NCI-H510A (cell line): Measurements from ENCODE around the gene DBNDD1.
"Not testable (repeated sequence)": the region's sequence is repeated elsewhere in the genome, so short reads cannot be mapped to it uniquely, and the experiment has no call there.

Experiments
- DNase-seq: peaks from one replicate; lab custom pipeline; 2025; lab: John Stamatoyannopoulos, UW

The DBNDD1 gene, protein sequence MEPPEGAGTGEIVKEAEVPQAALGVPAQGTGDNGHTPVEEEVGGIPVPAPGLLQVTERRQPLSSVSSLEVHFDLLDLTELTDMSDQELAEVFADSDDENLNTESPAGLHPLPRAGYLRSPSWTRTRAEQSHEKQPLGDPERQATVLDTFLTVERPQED

DNA sequence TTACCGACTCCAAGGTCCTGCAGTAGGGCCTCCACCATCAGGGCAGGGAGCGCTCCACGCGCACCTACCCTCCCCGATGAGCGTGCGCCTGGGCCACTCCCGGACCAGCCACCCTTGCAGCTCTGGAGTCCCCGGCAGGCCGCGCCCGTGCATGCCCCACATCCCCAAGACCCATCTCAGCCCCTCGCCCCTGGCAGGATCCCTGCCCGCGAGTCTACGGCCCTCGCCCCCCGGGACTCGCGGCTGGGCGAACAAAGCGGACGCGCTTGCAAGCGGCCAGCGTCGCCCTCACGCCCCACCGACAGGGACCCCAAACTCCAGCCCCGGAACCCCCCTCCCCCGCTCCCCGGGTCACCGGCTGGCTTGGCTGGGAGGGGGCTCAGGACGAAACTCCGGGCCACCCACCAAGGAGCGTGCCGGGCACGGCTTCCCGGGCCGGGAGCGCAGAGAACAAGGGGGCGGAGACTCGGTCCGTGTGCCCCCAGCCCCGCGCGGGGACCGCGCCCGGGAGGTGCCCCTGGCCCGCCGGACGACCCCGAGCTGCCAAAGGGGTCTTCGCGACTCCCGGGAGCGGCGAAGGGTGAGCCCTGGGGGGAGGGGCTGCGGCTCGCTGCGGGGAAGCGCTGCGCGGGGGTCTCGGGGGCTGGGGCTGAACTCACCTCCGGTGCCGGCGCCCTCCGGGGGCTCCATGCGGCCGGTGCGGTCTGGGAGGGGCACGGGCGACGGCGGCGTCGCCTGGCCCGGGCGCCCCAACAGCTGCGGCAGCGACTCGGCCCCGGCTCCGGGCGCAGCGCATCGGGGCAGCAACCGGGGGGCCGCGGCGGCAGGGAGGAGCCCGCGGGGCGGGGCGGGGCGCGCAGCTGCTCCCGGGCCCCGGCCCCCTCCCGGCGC lies at the start of gene DBNDD1:
Gene DBNDD1 (minus strand): TSS at position 805 of the 891 bp plus-strand sequence. CDS start 115 bp downstream, at position 690.
- DNase-seq, result no peak

DNA sequence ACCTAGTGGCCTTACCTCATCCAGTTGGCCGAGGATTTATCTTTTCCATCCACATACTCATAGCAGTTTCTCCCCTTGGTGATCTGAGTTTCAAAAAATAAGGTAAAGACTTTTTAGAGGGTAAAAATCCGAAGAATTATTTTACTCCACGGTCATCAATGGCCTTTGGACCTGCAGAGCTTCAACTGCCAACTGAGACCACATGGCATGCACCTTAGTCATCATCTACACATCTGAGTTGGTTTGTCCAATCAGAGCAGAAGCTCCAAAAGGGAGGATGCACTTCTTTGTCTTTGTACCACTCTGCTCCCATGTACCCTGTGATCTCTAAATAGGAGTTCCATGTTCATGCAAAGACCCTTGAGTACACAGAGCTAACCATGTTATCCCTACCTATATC lies 42.2 kb upstream of the DBNDD1 start:
- DNase-seq, result no peak

DNA sequence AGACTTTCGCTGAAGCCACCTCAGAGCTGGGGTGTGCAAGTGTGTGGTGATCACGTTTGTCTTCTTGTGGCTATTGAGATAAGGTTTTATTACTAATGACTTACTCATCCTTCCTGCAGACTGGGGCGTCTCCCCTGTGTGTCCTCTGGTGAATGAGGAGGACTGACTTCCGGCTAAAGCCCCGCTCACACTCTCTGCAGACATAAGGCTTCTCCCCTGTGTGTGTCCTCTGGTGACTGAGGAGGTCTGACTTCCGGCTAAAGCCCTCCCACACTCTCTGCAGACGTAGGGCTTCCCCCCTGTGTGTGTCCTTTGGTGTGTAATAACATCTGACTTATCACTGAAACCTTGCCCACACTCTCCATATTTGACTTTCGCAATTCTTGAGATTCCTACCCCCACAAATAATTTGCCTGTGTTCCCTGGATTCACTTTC lies 38.5 kb upstream of the DBNDD1 start:
- no peak for DNase-seq

DNA sequence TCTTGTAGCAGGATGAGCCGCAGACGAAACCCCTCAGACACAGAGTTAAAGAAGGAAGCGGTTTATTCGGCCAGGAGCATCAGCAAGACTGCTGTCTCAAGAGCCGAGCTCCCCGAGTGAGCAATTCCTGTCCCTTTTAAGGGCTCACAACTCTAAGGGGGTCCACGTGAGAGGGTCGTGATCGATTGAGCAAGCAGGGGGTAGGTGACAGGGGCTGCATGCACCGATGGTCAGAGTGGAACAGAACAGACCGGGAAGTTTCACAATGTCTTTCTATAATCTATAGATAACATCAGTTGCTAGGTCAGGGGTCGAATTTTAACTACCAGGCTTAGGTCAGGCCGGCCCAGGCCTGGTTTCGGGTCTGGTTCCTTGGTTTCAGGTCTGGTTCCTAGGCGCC lies 37.3 kb upstream of the DBNDD1 start:
- not testable (repeated sequence) for DNase-seq

DNA sequence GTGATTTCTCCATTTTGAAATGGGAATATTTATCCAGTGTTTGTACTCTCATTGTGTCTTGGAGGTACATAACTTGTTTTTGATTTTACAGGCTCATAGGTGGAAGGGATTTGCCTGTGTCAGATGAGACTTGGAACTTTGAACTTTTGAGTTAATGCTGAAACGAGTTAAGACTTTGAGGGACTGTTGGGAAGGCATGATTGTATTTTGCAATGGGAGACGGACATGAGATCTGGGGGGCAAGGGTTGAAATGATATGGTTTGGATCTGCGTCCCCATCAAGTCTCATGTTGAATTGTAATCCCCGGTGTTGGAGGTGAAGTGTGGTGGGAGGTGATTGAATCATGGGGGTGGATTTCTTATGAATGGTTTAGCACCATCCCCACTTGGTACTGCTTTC lies 36.1 kb upstream of the DBNDD1 start:
- DNase-seq, result no peak

DNA sequence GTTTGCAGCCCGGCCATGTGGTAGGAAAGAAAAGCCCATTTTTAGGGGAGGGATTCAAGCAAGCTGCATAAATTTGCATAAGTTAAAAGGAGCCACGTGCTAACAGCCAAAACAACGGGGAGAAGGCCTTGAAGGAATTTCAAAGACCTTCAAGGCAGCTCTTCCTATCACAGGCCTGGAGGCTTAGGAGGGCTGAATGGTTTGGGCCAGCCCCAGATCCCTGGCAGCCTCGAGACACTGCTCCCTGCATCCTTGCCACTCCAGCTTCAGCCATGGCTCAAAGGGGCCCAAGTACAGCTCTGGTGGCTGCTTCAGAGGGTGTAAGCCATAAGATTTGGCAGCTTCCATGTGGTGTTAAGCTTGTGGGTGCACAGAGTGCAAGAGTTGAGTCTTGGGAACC lies 35.3 kb upstream of the DBNDD1 start:
- no peak for DNase-seq

DNA sequence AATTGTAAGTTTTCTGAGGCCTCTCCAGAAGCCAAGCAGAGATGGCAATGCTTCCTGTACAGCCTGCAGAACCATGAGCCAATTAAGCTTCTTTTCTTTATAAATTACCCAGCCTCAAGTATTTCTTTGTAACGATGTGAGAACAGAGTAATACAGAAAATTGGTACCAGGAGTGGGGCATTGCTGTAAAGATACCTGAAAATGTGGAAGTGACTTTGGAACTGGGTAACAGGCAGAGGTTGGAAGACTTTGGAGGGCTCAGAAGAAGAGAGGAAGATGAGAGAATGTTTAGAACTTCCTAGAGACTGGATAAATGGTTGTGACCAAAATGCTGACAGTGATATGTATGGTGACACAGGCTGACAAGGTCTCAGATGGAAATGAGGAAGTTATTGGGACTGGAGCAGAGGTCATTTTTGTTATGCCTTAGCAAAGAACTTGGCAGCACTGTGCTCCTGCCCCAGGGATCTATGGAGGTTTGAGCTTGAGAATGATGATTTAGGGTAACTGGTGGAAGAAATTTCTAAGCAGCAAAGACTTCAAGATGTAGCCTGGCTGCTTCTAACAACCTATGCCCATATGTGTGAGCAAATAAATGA lies 34.7 kb upstream of the DBNDD1 start:
- DNase-seq, result no peak

DNA sequence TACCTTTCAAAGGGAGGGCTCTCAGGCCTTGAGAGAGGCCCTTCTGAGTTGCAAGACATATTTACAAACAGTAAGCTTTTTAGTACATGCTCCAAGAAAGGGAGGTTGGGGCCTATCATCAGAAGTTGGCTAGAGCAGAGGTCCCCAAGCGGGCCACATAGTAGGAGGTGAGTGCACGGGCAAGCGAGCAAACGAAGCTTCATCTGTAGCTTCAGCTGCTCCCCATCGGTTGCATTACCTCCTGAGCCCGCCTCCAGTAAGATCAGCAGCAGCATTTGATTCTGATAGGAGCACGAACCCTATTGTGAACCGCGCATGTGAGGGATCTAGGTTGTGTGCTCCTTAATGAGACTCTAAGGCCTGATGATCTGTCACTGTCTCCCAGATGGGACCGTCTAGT lies 31.7 kb upstream of the DBNDD1 start:
- DNase-seq, result no peak

DNA sequence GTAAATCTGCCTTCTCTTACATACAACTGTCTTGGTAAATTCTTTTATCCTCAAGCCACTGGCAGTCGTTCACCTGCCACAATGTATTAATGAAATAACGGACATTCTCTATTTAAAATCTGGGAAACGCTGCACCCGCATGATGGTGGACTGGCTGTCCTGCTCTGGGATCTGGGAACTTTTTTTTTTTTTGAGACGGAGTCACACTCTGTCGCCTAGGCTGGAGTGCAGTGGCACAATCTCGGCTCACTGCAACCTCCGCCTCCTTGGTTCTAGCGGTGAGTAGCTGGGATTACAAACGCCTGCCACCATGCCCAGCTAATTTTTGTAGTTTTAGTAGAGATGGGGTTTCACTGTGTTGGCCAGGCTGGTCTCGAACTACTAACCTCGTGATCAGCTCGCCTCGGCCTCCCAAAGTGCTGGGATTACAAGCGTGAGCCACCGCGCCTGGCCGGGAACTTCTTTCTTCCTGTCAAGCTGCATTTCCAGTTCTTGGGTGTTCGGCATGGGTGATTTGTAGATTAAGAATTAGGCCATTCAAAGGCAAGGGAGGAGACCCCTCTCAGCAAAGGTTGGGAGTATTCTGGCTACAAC lies 29.6 kb upstream of the DBNDD1 start:
- DNase-seq, result no peak

DNA sequence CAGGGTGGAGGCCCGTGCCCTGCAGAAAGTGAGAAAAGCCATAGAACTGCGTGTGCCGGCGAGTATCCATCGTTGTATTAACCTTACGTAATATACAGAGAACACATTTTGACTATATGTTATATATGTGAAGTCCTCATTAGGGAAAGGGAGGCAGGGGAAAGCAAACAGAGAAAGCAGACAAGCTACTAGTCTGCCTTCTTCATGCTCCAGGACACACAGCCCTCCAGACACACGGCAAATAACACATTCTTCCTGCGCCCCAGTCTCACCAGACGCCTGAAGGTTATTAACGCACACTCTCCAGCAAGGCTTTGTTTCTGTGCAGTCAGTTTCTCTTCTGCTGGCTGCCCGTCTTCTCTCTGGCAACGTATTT lies 29.1 kb upstream of the DBNDD1 start:
- no peak for DNase-seq

DNA sequence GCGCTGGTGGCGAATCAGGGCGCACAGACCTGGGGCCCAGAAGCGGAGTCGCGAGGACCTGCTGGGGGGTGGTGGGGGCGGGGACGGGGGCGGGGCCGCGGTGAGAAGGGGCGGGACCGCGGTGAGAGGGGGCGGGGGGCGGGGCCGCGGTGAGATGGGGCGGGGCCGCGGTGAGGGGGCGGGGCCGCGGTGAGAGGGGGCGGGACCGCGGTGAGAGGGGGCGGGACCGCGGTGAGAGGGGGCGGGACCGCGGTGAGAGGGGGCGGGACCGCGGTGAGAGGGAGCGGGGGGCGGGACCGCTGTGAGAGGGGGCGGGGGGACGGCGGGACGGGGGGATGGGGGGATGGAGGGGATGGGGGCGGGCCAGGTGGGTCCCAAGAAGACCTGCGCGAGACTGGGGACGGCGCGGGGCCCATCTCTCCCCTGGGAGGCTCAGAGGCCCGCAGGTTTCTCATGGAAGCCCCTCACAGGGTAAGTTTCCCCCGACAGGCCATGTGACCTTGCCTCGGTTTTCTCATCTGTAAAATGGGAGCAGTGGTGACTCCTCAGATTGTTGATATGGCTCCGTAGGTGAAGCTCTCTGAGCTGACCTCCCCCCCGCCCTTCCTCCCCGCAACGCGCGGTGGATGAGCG lies 28.6 kb upstream of the DBNDD1 start:
- no peak for DNase-seq

DNA sequence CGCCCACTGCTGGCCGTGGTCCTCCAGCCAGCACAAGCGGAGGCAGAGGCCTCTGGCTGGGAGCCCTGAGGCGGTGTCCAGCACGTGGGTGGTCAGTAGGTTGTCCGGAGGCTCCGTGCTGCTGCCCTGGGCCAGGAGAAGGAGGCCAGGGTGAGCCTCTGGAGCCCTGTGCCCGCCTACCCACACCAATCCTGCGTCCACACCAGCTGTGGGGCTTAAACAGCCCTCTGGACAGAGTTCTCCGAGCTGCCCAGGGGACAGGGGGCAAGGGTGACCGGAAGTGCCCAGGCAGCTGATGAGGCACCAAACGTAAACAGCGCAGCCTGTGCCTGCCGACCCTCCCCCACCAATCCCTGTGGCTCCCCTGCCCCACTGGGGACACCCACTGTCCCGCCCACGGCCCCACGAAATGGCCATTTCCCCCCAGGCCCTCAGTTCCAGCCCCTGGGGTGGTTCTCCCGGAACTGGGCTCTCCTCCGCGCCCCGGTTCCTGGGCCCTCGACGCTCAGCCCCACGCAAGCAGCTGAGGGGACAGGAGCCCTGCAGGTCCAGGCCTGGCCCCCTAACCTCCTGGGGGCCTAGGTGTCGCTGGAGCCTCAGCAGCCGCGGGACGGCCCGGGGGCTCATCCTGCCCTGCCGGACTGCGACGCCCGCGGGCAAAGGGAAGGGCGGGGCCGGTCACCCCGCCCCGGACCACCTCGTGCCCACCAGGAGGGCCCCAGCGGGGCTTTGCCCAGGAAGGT lies 27.9 kb upstream of the DBNDD1 start:
- DNase-seq, result no peak

DNA sequence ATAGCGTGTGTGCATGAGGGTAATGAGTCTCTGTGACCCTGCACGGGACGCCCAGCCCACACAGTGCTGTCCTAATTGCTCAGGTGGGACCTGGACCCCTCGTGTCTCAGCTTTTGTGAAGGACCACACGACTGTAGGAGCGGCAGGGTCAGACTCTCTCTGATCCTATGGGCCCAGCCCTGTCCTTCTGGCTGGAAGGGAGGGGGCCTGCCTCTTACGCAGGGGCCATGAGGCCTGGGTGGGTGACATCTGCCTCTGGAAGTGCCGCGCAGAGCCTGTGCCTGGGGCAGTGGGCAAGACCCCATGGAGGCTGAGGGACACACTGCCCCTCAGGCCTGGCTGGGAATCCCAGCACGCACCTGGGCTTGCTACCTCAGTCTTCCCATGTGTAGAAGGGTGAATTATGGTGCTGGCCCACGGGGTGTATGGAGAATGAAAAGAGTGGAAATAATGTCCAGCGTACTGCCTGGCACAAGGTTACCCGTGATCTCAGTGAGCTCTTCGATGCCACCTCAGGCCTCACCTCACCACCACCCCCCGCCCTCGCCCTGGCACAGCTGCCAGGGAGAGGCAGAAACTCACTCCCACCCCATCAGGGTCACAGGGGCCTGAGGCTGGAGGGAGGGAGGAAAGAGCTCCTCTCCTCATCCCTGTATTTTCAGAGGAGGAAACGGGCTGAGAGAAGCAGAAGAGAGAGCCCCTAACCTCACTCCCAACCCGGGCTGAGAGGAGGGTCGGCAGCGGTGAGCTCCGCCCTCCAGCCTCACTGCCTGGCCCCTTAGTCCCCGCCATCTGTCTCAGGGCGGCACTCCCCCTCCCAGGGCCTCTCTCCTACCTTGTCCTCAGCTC lies 27.1 kb upstream of the DBNDD1 start:
- no peak for DNase-seq

DNA sequence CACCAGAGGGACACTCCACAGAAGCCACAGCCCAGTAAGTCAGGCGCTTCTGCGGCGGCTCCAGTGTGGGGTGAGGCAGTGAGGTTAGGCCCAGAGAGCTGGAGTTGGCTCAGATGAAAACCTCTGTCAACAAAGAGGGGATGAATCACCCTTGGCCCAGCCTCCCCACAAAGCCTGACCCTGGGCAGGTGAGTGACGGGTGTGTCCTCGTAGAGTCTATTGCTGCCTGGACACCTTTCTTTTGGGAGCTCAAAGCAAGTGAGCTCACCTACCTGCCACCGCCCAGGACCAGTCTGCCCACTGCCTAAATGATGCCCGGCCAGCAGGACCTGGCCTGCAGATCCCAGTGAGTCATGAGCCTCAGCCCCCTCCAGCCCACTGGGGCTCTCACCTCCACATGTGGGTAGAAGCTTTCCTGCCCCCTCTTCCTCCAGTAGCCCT lies 24.9 kb upstream of the DBNDD1 start:
- no peak for DNase-seq

DNA sequence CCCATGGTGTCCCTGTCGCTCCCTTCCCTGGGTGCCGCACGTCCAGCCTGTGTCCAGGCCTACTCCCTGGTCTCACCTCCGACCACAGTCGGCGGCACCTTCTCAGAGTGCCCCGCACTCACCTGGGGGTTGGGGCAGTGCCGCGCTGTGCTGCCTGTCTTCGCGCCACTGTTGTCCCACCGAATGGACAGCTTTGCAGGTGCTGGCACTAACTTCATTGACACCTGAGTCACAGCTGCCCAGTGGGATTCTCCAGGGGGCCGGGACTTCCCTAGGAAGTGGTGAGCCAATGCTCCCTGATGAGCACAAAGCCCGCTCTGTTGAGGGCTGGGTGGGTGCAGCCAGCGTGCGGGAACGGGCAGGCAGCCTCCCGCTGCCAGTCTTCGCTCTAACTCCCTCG lies 24.3 kb upstream of the DBNDD1 start:
- no peak for DNase-seq

DNA sequence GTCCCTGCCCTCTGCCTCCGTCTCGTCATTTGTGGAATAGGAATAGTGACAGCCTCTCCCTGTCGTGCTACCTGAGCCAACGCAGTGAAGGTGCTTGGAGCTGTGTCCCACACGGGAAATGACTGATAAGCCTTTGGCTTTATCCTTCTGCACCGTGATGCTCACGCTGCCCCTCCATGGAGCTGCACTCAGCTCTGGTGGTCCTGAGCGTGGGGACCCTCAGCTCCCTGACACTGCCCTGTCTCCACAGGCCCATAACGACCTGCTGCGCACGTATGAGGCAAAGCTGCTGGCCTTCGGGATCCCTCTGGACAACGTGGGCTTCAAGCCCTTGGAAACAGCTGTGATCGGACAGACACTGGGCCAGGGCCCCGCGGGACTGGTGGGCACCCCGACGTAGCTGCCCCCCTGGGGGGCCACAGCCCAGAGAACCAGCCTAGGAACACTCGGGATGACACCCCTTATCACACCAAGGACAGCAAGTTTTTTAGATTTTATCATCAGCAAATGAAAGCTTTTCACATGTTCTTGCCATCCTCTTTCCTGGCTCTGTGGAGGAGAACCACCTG lies 23.8 kb upstream of the DBNDD1 start:
- no peak for DNase-seq

DNA sequence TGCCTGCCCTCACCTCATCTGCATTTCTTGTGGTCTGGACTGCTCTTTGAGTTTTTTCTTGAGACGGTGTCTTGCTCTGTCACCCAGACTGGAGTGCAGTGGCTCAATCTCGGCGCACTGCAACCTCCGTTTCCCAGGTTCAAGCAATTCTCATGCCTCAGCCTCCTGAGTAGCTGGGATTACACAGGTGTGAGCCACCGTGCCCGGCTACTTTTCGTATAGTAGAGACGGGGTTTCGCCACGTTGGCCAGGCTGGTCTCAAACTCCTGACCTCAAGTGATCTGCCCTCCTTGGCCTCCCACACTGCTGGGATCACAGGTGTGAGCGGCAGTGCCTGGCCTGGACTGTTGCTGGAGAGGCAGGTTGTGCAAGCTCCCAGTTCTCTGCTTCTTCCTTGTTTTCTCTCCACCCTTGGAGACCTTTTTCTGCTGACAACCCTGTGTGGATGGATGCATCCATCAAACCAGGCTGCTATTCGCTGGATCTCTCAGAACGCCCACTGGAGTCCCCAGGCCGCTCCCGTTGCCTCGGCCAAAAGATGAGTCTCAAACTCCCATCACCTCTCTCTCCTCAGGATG lies 22.7 kb upstream of the DBNDD1 start:
- no peak for DNase-seq

DNA sequence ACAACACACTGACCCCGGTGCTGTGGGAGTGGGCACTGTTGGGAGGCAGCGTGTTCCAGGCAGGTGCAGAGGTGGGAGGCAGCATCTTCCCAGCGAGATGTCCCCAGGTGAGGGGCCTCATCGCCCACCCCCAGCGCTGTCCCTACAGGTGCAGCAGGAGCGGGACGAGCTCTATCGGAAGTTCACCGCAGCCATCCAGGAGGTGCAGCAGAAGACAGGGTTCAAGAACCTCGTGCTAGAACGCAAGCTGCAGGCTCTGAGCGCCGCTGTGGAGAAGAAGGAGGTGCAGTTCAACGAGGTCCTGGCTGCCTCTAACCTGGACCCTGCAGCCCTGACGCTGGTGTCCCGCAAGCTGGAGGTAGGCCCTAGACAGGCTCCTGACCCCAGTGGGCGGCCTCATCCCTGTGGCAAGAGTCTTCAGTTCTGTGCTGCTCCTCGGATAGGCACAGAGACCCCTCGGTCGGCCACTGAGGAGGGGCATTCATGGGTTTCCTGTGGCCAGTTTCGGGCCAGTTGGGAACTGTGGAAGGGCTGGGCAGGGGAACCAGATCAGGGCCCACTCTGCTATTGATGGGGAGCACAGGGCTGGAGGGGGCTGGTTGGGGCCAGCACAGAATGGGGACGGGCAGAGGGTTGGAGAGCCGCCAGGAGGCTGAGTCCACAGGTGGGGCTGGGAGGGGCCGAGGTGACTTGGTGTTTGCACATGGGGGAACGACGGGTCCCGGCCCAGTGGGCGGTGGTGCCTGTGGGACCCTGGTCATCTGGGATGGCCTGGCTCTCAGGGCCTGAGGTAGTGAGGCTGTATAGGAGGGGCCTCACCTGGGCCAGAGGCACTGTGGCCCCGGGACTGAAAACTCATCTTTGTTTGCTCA lies 21.1 kb upstream of the DBNDD1 start:
- DNase-seq, result no peak

DNA sequence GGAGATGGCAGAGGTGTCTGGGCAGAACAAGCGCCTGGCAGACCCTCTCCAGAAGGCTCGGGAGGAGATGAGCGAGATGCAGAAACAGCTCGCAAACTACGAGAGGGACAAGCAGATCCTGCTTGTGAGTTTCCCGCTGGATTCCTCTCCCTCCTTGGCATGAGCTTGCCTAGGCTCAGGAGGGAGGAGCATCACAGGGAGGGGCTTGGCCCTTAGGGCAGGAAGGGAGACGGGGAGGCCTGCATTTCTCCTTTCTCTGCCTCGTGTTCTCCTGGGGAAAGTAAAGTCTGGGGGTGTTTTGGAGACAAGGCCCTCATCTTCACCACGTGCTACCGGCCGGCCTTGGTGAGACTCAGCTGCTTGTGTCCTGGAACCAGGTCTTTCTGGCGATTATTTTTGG lies 18.0 kb upstream of the DBNDD1 start:
- DNase-seq, result no peak
